Mesendoderm (in vitro differentiated cells): ENCODE data around the gene MPZL1.

ENCODE experiments used
- DNase-seq: peaks from one replicate; pipeline ENCODE4 v3.0.0; 2013
- H2AK5ac ChIP-seq: 2 replicates; pipeline ENCODE4 v1.6.1; 2013; ENCODE audit warnings: low read length, inconsistent platforms
- H2BK120ac ChIP-seq: 2 replicates; pipeline ENCODE4 v1.6.1; 2013; ENCODE audit warnings: low read depth, mild to moderate bottlenecking, low read length, moderate library complexity, mixed read lengths
- H2BK15ac ChIP-seq: replicated peaks from 2 replicates; pipeline ENCODE4 v1.6.1; 2013; ENCODE audit warnings: low read depth, mild to moderate bottlenecking, moderate library complexity
- H2BK5ac ChIP-seq: 2 replicates; pipeline ENCODE4 v1.6.1; 2013; ENCODE audit warnings: low read length, inconsistent platforms
- H3K18ac ChIP-seq: 2 replicates; pipeline ENCODE4 v1.6.1; 2013; ENCODE audit warnings: mild to moderate bottlenecking, low read length, mixed read lengths
- H3K23ac ChIP-seq: one replicate; pipeline ENCODE4 v1.6.1; 2013; ENCODE audit warnings: low read length
- H3K27ac ChIP-seq: 2 replicates; pipeline ENCODE4 v1.5.1; 2013; ENCODE audit warnings: low read depth, mild to moderate bottlenecking, inconsistent platforms, low read length, moderate library complexity
- H3K27me3 ChIP-seq: 2 replicates; pipeline ENCODE4 v1.6.1; 2013; ENCODE audit warnings: low read length, control low read depth, mild to moderate bottlenecking, inconsistent platforms; ENCODE audit not compliant: insufficient read depth, poor library complexity
- H3K36me3 ChIP-seq: 2 replicates; pipeline ENCODE4 v1.6.1; 2013; ENCODE audit warnings: low read length, inconsistent platforms; ENCODE audit not compliant: control insufficient read depth, insufficient read depth
- H3K4ac ChIP-seq: one replicate; pipeline ENCODE4 v1.6.1; 2013; ENCODE audit warnings: low read depth, mild to moderate bottlenecking, low read length, moderate library complexity
- H3K4me1 ChIP-seq: 2 replicates; pipeline ENCODE4 v1.6.1; 2013; ENCODE audit warnings: low read depth, low read length, inconsistent platforms; ENCODE audit not compliant: control insufficient read depth
- H3K4me2 ChIP-seq: 2 replicates; pipeline ENCODE4 v1.6.1; 2013; ENCODE audit warnings: low read length
- H3K4me3 ChIP-seq: 2 replicates; pipeline ENCODE4 v1.5.1; 2013; ENCODE audit warnings: mild to moderate bottlenecking, low read length
- H3K56ac ChIP-seq: one replicate; pipeline ENCODE4 v1.6.1; 2013; ENCODE audit warnings: low read length
- H3K79me1 ChIP-seq: 2 replicates; pipeline ENCODE4 v1.6.1; 2013; ENCODE audit warnings: low read length, inconsistent platforms
- H3K79me2 ChIP-seq: 2 replicates; pipeline ENCODE4 v1.6.1; 2013; ENCODE audit warnings: mild to moderate bottlenecking, low read length; ENCODE audit not compliant: control insufficient read depth, insufficient read depth
- H3K9ac ChIP-seq: 2 replicates; pipeline ENCODE4 v1.6.1; 2013; ENCODE audit warnings: low read length, inconsistent platforms
- H4K5ac ChIP-seq: one replicate; pipeline ENCODE4 v1.6.1; 2013; ENCODE audit warnings: low read length
- H4K8ac ChIP-seq: one replicate; pipeline ENCODE4 v1.6.1; 2013; ENCODE audit warnings: low read depth, mild to moderate bottlenecking, control low read depth, low read length, moderate library complexity
- WGBS: extraction: QIAGEN DNeasy Blood & Tissue Kit; methylation state at CpG from one replicate; pipeline ENCODE4 v1.1.7; 2013; ENCODE audit warnings: low lambda C conversion rate, missing lambda C conversion rate; ENCODE audit not compliant: insufficient coverage; ENCODE audit errors: extremely low coverage; 5-methylcytosine and 5-hydroxymethylcytosine counted together

The MPZL1 gene

GRCh38 chr1:167710836-167711235, 10.9 kb upstream of the MPZL1 start:
- no peak overlapping the region for H2BK5ac ChIP-seq
- peaks cover 4% of the 10 kb centered on the region for H3K4me1 ChIP-seq
- no peak overlapping the region for H3K23ac ChIP-seq
- no peaks in the 10 kb centered on the region for H3K27me3 ChIP-seq
- H3K4ac ChIP-seq = no peak overlapping the region
- H2BK15ac ChIP-seq = no peak overlapping the region
- no peak overlapping the region for H3K18ac ChIP-seq
- H3K4me2 ChIP-seq = no peak overlapping the region
- no peak overlapping the region for H4K5ac ChIP-seq
- no peaks in the 10 kb centered on the region for H3K36me3 ChIP-seq
- WGBS = no CpG with 5 or more reads among the region's 1 CpG
- H3K9ac ChIP-seq = no peak overlapping the region
- no peak for DNase-seq
- no peak overlapping the region for H3K4me3 ChIP-seq
- H3K79me1 ChIP-seq = no peaks in the 10 kb centered on the region
- H2BK120ac ChIP-seq = no peak overlapping the region
- no peak overlapping the region for H4K8ac ChIP-seq
- H3K27ac ChIP-seq = no peak overlapping the region
- H3K56ac ChIP-seq = no peak overlapping the region
- no peak overlapping the region for H2AK5ac ChIP-seq
- no peaks in the 10 kb centered on the region for H3K79me2 ChIP-seq

GRCh38 chr1:167711797-167712196, 10.0 kb upstream of the MPZL1 start:
- H3K79me1 ChIP-seq = no peaks in the 10 kb centered on the region
- WGBS = no CpG with 5 or more reads among the region's 3 CpGs

GRCh38 chr1:167713330-167714081, 8.3 kb upstream of the MPZL1 start:
- Histone ChIP-seq H2BK5ac (no peak overlapping the region), H3K79me2 (no peaks in the 10 kb centered on the region), H3K4ac (no peak overlapping the region), H3K36me3 (no peaks in the 10 kb centered on the region), H3K9ac (peak overlapping the region; percentile 88), H2BK120ac (no peak overlapping the region), H2AK5ac (no peak overlapping the region), H4K5ac (no peak overlapping the region), H3K23ac (no peak overlapping the region), H3K27me3 (no peaks in the 10 kb centered on the region), H4K8ac (no peak overlapping the region), H3K4me3 (peak overlapping the region; percentile 86), H2BK15ac (no peak overlapping the region), H3K56ac (peak overlapping the region; percentile 97), H3K18ac (no peak overlapping the region), H3K79me1 (no peaks in the 10 kb centered on the region), H3K4me2 (peak overlapping the region; percentile 95), H3K27ac (no peak overlapping the region), H3K4me1 (peaks cover 5% of the 10 kb centered on the region)
- peak; percentile 62 for DNase-seq
- WGBS = no CpG with 5 or more reads among the region's 31 CpGs

More at GRCh38 chr1:167711797-167712196, 10.0 kb upstream of the MPZL1 start:
- H3K4ac ChIP-seq = no peak overlapping the region
- H3K4me3 ChIP-seq = no peak overlapping the region
- H3K27ac ChIP-seq = no peak overlapping the region
- H2AK5ac ChIP-seq = no peak overlapping the region
- no peak overlapping the region for H3K18ac ChIP-seq
- no peak overlapping the region for H3K4me2 ChIP-seq
- no peak overlapping the region for H4K5ac ChIP-seq
- H2BK5ac ChIP-seq = no peak overlapping the region
- no peak overlapping the region for H2BK15ac ChIP-seq
- no peaks in the 10 kb centered on the region for H3K27me3 ChIP-seq
- DNase-seq = no peak
- no peaks in the 10 kb centered on the region for H3K36me3 ChIP-seq
- H3K56ac ChIP-seq = no peak overlapping the region
- no peak overlapping the region for H4K8ac ChIP-seq
- no peak overlapping the region for H3K9ac ChIP-seq
- H2BK120ac ChIP-seq = no peak overlapping the region
- peaks cover 4% of the 10 kb centered on the region for H3K4me1 ChIP-seq
- no peak overlapping the region for H3K23ac ChIP-seq
- H3K79me2 ChIP-seq = no peaks in the 10 kb centered on the region

GRCh38 chr1:167714098-167714438, 7.7 kb upstream of the MPZL1 start:
- DNase-seq = no peak
- H3K4me1 ChIP-seq = peaks cover 4% of the 10 kb centered on the region
- H2AK5ac ChIP-seq = no peak overlapping the region

GRCh38 chr1:167714439-167715156, 7.2 kb upstream of the MPZL1 start:
- Histone ChIP-seq H3K27ac (peak overlapping the region; percentile 48), H2BK15ac (no peak overlapping the region), H4K8ac (no peak overlapping the region), H3K23ac (peak overlapping the region; percentile 7), H3K4me3 (peak overlapping the region; percentile 86), H3K27me3 (no peaks in the 10 kb centered on the region), H3K79me2 (no peaks in the 10 kb centered on the region), H3K18ac (peak overlapping the region; percentile 51), H2BK120ac (peak overlapping the region; percentile 91), H3K4me2 (peak overlapping the region; percentile 94), H3K79me1 (no peaks in the 10 kb centered on the region), H3K4ac (no peak overlapping the region), H2BK5ac (peak overlapping the region; percentile 74), H2AK5ac (no peak overlapping the region), H3K36me3 (no peaks in the 10 kb centered on the region), H3K56ac (peak overlapping the region; percentile 97), H4K5ac (no peak overlapping the region), H3K4me1 (peaks cover 9% of the 10 kb centered on the region), H3K9ac (peak overlapping the region; percentile 88)
- no CpG with 5 or more reads among the region's 50 CpGs for WGBS
- peak; percentile 89 for DNase-seq

More at GRCh38 chr1:167714098-167714438, 7.7 kb upstream of the MPZL1 start:
- peak overlapping the region; percentile 97 for H3K56ac ChIP-seq
- H3K36me3 ChIP-seq = no peaks in the 10 kb centered on the region
- H2BK120ac ChIP-seq = peak overlapping the region; percentile 91
- H4K8ac ChIP-seq = no peak overlapping the region
- H3K4me3 ChIP-seq = peak overlapping the region; percentile 86
- H3K79me1 ChIP-seq = no peaks in the 10 kb centered on the region
- no peak overlapping the region for H3K4ac ChIP-seq
- H3K23ac ChIP-seq = peak overlapping the region; percentile 7
- no peak overlapping the region for H2BK5ac ChIP-seq
- no peak overlapping the region for H2BK15ac ChIP-seq
- no CpG with 5 or more reads among the region's 28 CpGs for WGBS
- no peak overlapping the region for H3K27ac ChIP-seq
- H4K5ac ChIP-seq = no peak overlapping the region
- H3K4me2 ChIP-seq = peak overlapping the region; percentile 95
- H3K79me2 ChIP-seq = no peaks in the 10 kb centered on the region
- peak overlapping the region; percentile 51 for H3K18ac ChIP-seq
- H3K27me3 ChIP-seq = no peaks in the 10 kb centered on the region
- H3K9ac ChIP-seq = peak overlapping the region; percentile 88
